ENCODE results near the gene PDLIM7. TPM values are rescaled to one million over a fixed set of nuclear protein-coding genes. Genes with fewer than 3 reads are reported as not detected.

Gene PDLIM7
- total RNA-seq, 2 donors from 2014 or later: 87.5 to 93.9 TPM

GRCh38 chr5:177445917-177446199, 51.5 kb downstream of the PDLIM7 start:
- peaks cover 59% of the 10 kb centered on the region for H3K4me1 Mint-ChIP-seq (ENCODE audit: low read depth)
- peak overlapping the region; percentile 97 for H3K27ac Mint-ChIP-seq
- H3K27me3 Mint-ChIP-seq (ENCODE audit: low read depth): no peaks in the 10 kb centered on the region
- ATAC-seq (replicated peaks in 1 of 2) (no peak), DNase-seq (no peak)
- peak overlapping the region; percentile 81 to 95 for H3K4me3 Mint-ChIP-seq
- no peaks in the 10 kb centered on the region for H3K9me3 Mint-ChIP-seq
- peaks cover 2% of the 10 kb centered on the region in 2 donors for H3K36me3 Mint-ChIP-seq (ENCODE audit: insufficient read depth in 2 of 2)

GRCh38 chr5:177445052-177445916, 52.1 kb downstream of the PDLIM7 start:
- Mint-ChIP-seq H3K9me3 (no peaks in the 10 kb centered on the region), H3K27me3 (ENCODE audit: low read depth) (no peaks in the 10 kb centered on the region), H3K4me1 (ENCODE audit: low read depth) (peaks cover 60% of the 10 kb centered on the region), H3K27ac (peak overlapping the region; percentile 97), H3K36me3 (ENCODE audit: insufficient read depth in 2 of 2) (peaks cover 2% of the 10 kb centered on the region in 2 donors), H3K4me3 (peak overlapping the region; percentile 81 to 95)
- no peak for DNase-seq
- ATAC-seq (replicated peaks in 1 of 2): no peak

- ATAC-seq (replicated peaks in 1 of 2): peak in 1 of 2 donors; percentile 5
- DNase-seq: no peak
- Mint-ChIP-seq H3K4me1 (ENCODE audit: low read depth) (peaks cover 68% of the 10 kb centered on the region), H3K27ac (peak overlapping the region; percentile 66), H3K36me3 (ENCODE audit: insufficient read depth in 2 of 2) (peaks cover 4 to 6% of the 10 kb centered on the region in 2 donors), H3K9me3 (no peaks in the 10 kb centered on the region), H3K4me3 (peak overlapping the region; percentile 81 to 95), H3K27me3 (ENCODE audit: low read depth) (no peaks in the 10 kb centered on the region)
These were observed 53.0 kb downstream of the PDLIM7 start for GRCh38 chr5:177444106-177445051.

GRCh38 chr5:177443144-177443983, 54.0 kb downstream of the PDLIM7 start:
- H3K36me3 Mint-ChIP-seq (ENCODE audit: insufficient read depth in 2 of 2): peaks cover 5 to 7% of the 10 kb centered on the region in 2 donors
- peak overlapping the region; percentile 81 to 95 for H3K4me3 Mint-ChIP-seq
- DNase-seq: no peak
- peaks cover 67% of the 10 kb centered on the region for H3K4me1 Mint-ChIP-seq (ENCODE audit: low read depth)
- peak overlapping the region; percentile 63 for H3K27ac Mint-ChIP-seq
- H3K9me3 Mint-ChIP-seq: no peaks in the 10 kb centered on the region
- no peaks in the 10 kb centered on the region for H3K27me3 Mint-ChIP-seq (ENCODE audit: low read depth)
- no peak for ATAC-seq (replicated peaks in 1 of 2)

GRCh38 chr5:177442066-177442826, 55.2 kb downstream of the PDLIM7 start:
- no peak overlapping the region for H3K4me3 Mint-ChIP-seq
- no peak for DNase-seq
- H3K9me3 Mint-ChIP-seq: no peaks in the 10 kb centered on the region
- ATAC-seq (replicated peaks in 1 of 2): no peak
- H3K27ac Mint-ChIP-seq: peak overlapping the region; percentile 57
- H3K27me3 Mint-ChIP-seq (ENCODE audit: low read depth): no peaks in the 10 kb centered on the region
- peaks cover 12 to 17% of the 10 kb centered on the region in 2 donors for H3K36me3 Mint-ChIP-seq (ENCODE audit: insufficient read depth in 2 of 2)
- peaks cover 69% of the 10 kb centered on the region for H3K4me1 Mint-ChIP-seq (ENCODE audit: low read depth)

- H3K36me3 Mint-ChIP-seq (ENCODE audit: insufficient read depth in 2 of 2): peaks cover 17 to 22% of the 10 kb centered on the region in 2 donors
- peaks cover 72% of the 10 kb centered on the region for H3K4me1 Mint-ChIP-seq (ENCODE audit: low read depth)
- no peak for DNase-seq
- H3K27me3 Mint-ChIP-seq (ENCODE audit: low read depth): no peaks in the 10 kb centered on the region
- no peak overlapping the region for H3K27ac Mint-ChIP-seq
- H3K9me3 Mint-ChIP-seq: no peaks in the 10 kb centered on the region
- ATAC-seq (replicated peaks in 1 of 2): no peak
- H3K4me3 Mint-ChIP-seq: no peak overlapping the region
These were observed 56.2 kb downstream of the PDLIM7 start for GRCh38 chr5:177440990-177441780.

- H3K9me3 Mint-ChIP-seq: no peaks in the 10 kb centered on the region
- H3K27ac Mint-ChIP-seq: peak overlapping the region; percentile 58
- no peaks in the 10 kb centered on the region for H3K27me3 Mint-ChIP-seq (ENCODE audit: low read depth)
- H3K4me3 Mint-ChIP-seq: peak overlapping the region; percentile 46 to 56
- DNase-seq: peak; percentile 50 to 66
- peaks cover 17 to 23% of the 10 kb centered on the region in 2 donors for H3K36me3 Mint-ChIP-seq (ENCODE audit: insufficient read depth in 2 of 2)
- peaks cover 70% of the 10 kb centered on the region for H3K4me1 Mint-ChIP-seq (ENCODE audit: low read depth)
- ATAC-seq (replicated peaks in 1 of 2): peak; percentile 67 to 86
These were observed 57.0 kb downstream of the PDLIM7 start for GRCh38 chr5:177440211-177440989.

GRCh38 chr5:177439518-177440053, 57.8 kb downstream of the PDLIM7 start:
- Mint-ChIP-seq H3K4me3 (peak overlapping the region in 1 of 2 donors; percentile 56), H3K9me3 (no peaks in the 10 kb centered on the region), H3K36me3 (ENCODE audit: insufficient read depth in 2 of 2) (peaks cover 17 to 23% of the 10 kb centered on the region in 2 donors), H3K27ac (peak overlapping the region; percentile 58), H3K27me3 (ENCODE audit: low read depth) (no peaks in the 10 kb centered on the region), H3K4me1 (ENCODE audit: low read depth) (peaks cover 70% of the 10 kb centered on the region)
- ATAC-seq (replicated peaks in 1 of 2) (no peak), DNase-seq (no peak)

GRCh38 chr5:177438468-177438867, 58.9 kb downstream of the PDLIM7 start:
- ATAC-seq (replicated peaks in 1 of 2) (no peak), DNase-seq (no peak)
- Mint-ChIP-seq H3K4me1 (ENCODE audit: low read depth) (peaks cover 70% of the 10 kb centered on the region), H3K9me3 (no peaks in the 10 kb centered on the region), H3K4me3 (no peak overlapping the region), H3K27me3 (ENCODE audit: low read depth) (no peaks in the 10 kb centered on the region), H3K36me3 (ENCODE audit: insufficient read depth in 2 of 2) (peaks cover 17 to 23% of the 10 kb centered on the region in 2 donors), H3K27ac (peak overlapping the region; percentile 86)

GRCh38 chr5:177437623-177438022, 59.8 kb downstream of the PDLIM7 start:
- no peaks in the 10 kb centered on the region for H3K27me3 Mint-ChIP-seq (ENCODE audit: low read depth)
- H3K4me1 Mint-ChIP-seq (ENCODE audit: low read depth): peaks cover 72% of the 10 kb centered on the region
- peak overlapping the region; percentile 86 for H3K27ac Mint-ChIP-seq
- no peak overlapping the region for H3K4me3 Mint-ChIP-seq
- H3K36me3 Mint-ChIP-seq (ENCODE audit: insufficient read depth in 2 of 2): peaks cover 19 to 30% of the 10 kb centered on the region in 2 donors
- DNase-seq (no peak), ATAC-seq (replicated peaks in 1 of 2) (no peak)
- H3K9me3 Mint-ChIP-seq: no peaks in the 10 kb centered on the region

Data from activated T-cell treated with anti-CD3 and anti-CD28 coated beads, Interleukin-2, amount 50 U/mL, for 72 hours (primary cell).